ENCODE data around the gene NELL1.

The NELL1 gene

GRCh38 chr11:21116009-21116408 lies 446.6 kb downstream of the NELL1 start:
- DNase-seq (ENCODE audit: low read depth, low spot score), result no peak
- in situ Hi-C loops (cut with HindIII; ENCODE audit: low sequenced_read_pairs), result no loop called here
- no peak overlapping the region for H3K4me3 ChIP-seq (ENCODE audit: low read depth, low read length)
- no peak for TF ChIP-seq CTCF (IDR thresholded peaks at IDR 0.05; ENCODE audit: low read depth, low read length)

GRCh38 chr11:21119411-21119810 lies 450.0 kb downstream of the NELL1 start:
- in situ Hi-C loops (cut with HindIII; ENCODE audit: low sequenced_read_pairs), result no loop called here
- no peak overlapping the region for H3K4me3 ChIP-seq (ENCODE audit: low read depth, low read length)
- TF ChIP-seq CTCF (IDR thresholded peaks at IDR 0.05; ENCODE audit: low read depth, low read length), result no peak
- no peak for DNase-seq (ENCODE audit: low read depth, low spot score)

- in situ Hi-C loops (cut with HindIII; ENCODE audit: low sequenced_read_pairs), result no loop called here
- H3K4me3 ChIP-seq (ENCODE audit: low read depth, low read length), result no peak overlapping the region
- no peak for DNase-seq (ENCODE audit: low read depth, low spot score)
- TF ChIP-seq CTCF (IDR thresholded peaks at IDR 0.05; ENCODE audit: low read depth, low read length), result no peak
These were observed 452.6 kb downstream of the NELL1 start for GRCh38 chr11:21121991-21122390.

GRCh38 chr11:21122523-21122922 lies 453.1 kb downstream of the NELL1 start:
- no peak overlapping the region for H3K4me3 ChIP-seq (ENCODE audit: low read depth, low read length)
- DNase-seq (ENCODE audit: low read depth, low spot score), result no peak
- in situ Hi-C loops (cut with HindIII; ENCODE audit: low sequenced_read_pairs), result no loop called here
- TF ChIP-seq CTCF (IDR thresholded peaks at IDR 0.05; ENCODE audit: low read depth, low read length), result no peak

GRCh38 chr11:21132146-21132720 lies 462.8 kb downstream of the NELL1 start:
- no peak for TF ChIP-seq CTCF (IDR thresholded peaks at IDR 0.05; ENCODE audit: low read depth, low read length)
- DNase-seq (ENCODE audit: low read depth, low spot score), result no peak
- in situ Hi-C loops (cut with HindIII; ENCODE audit: low sequenced_read_pairs), result no loop called here
- H3K4me3 ChIP-seq (ENCODE audit: low read depth, low read length), result no peak overlapping the region

- DNase-seq (ENCODE audit: low read depth, low spot score), result no peak
- TF ChIP-seq CTCF (IDR thresholded peaks at IDR 0.05; ENCODE audit: low read depth, low read length), result no peak
- H3K4me3 ChIP-seq (ENCODE audit: low read depth, low read length), result no peak overlapping the region
- in situ Hi-C loops (cut with HindIII; ENCODE audit: low sequenced_read_pairs), result no loop called here
These were observed 463.9 kb downstream of the NELL1 start for GRCh38 chr11:21133244-21133643.

- H3K4me3 ChIP-seq (ENCODE audit: low read depth, low read length), result no peak overlapping the region
- no peak for DNase-seq (ENCODE audit: low read depth, low spot score)
- in situ Hi-C loops (cut with HindIII; ENCODE audit: low sequenced_read_pairs), result no loop called here
- TF ChIP-seq CTCF (IDR thresholded peaks at IDR 0.05; ENCODE audit: low read depth, low read length), result no peak
These were observed 464.3 kb downstream of the NELL1 start for GRCh38 chr11:21133722-21134121.

All from astrocyte of the spinal cord (primary cell).